SK-N-SH (cell line): Measurements from ENCODE around the gene TNN. TPM values are rescaled to one million over a fixed set of nuclear protein-coding genes. Genes with fewer than 3 reads are reported as not detected.

Experiments used
- CTCF ChIA-PET: fragments of 300-600, 350-600 bp; formaldehyde crosslinking; extraction: SDS; loops from one replicate; lab custom pipeline; 2021; lab: Yijun Ruan, JAX
- POLR2A ChIA-PET: fragments of 350-600 bp; sonication (Branson Sonifier 250); formaldehyde crosslinking; extraction: SDS; loops from one replicate; lab custom pipeline; 2020; ENCODE audit warnings: antibody characterized with exemption, inconsistent platforms; lab: Yijun Ruan, JAX
- DNase-seq: peaks from one replicate; pipeline ENCODE4 v3.0.0; 2012
- H2AFZ ChIP-seq: fragments of 200-600 bp; sonication (generic); 2 replicates; pipeline ENCODE4 v1.8.1; 2016; ENCODE audit warnings: antibody characterized with exemption, mild to moderate bottlenecking, low read depth
- H3F3A ChIP-seq: fragments of 200-600 bp; sonication (generic); replicated peaks from 2 replicates; pipeline ENCODE3; 2016; ENCODE audit warnings: antibody characterized with exemption, mild to moderate bottlenecking; ENCODE audit not compliant: insufficient read depth
- H3K27ac ChIP-seq, 2 experiments: fragments of 200-500 bp in 1 of 2; fragments of 200-600 bp in 1 of 2; sonication (Bioruptor generic) in 1 of 2; sonication (generic), shearing (Covaris generic) in 1 of 2; 2 replicates each; pipeline versions ENCODE4 v1.5.1 to v1.6.1; 2014 to 2016; ENCODE audit warnings: low read depth in 2 of 2, inconsistent platforms in 1 of 2, low read length in 1 of 2, mild to moderate bottlenecking in 1 of 2, mixed read lengths in 1 of 2
- H3K27me3 ChIP-seq: fragments of 200-600 bp; sonication (generic), shearing (Covaris generic); 2 replicates; pipeline ENCODE4 v1.6.1; 2016; ENCODE audit warnings: mixed run types; ENCODE audit not compliant: insufficient read depth
- H3K36me3 ChIP-seq, 2 experiments: fragments of 200-500 bp in 1 of 2; fragments of 200-600 bp in 1 of 2; sonication (Bioruptor generic) in 1 of 2; sonication (generic) in 1 of 2; replicated peaks in 1 of 2; 2 replicates each; pipeline versions ENCODE3 to v1.5.1; 2014 to 2016; ENCODE audit warnings: low read length in 1 of 2, mild to moderate bottlenecking in 1 of 2; ENCODE audit not compliant: insufficient read depth in 2 of 2, control insufficient read depth in 1 of 2
- H3K4me1 ChIP-seq, 2 experiments: fragments of 200-500 bp in 1 of 2; fragments of 200-600 bp in 1 of 2; sonication (Bioruptor generic) in 1 of 2; sonication (generic), shearing (Covaris generic) in 1 of 2; 2 replicates each; pipeline versions ENCODE4 v1.5.1 to v1.6.1; 2014 to 2016; ENCODE audit warnings: low read depth in 1 of 2, low read length in 1 of 2, mixed run types in 1 of 2; ENCODE audit not compliant: insufficient read depth in 2 of 2, control insufficient read depth in 1 of 2
- H3K4me2 ChIP-seq: fragments of 200-600 bp; sonication (generic), shearing (Covaris generic); 2 replicates; pipeline ENCODE4 v1.6.1; 2017; ENCODE audit warnings: mixed run types
- H3K4me3 ChIP-seq, 2 experiments: fragments of 200-500 bp in 1 of 2; fragments of 200-600 bp in 1 of 2; sonication (Bioruptor generic) in 1 of 2; sonication (generic), shearing (Covaris generic) in 1 of 2; 2 replicates each; pipeline versions ENCODE4 v1.5.1 to v1.8.1; 2014 to 2016; ENCODE audit warnings: low read depth in 2 of 2, inconsistent platforms in 1 of 2, low read length in 1 of 2, mild to moderate bottlenecking in 1 of 2, mixed read lengths in 1 of 2, moderate library complexity in 1 of 2
- H3K79me2 ChIP-seq: fragments of 200-600 bp; sonication (generic); 2 replicates; pipeline ENCODE4 v1.8.1; 2017; ENCODE audit warnings: mild to moderate bottlenecking; ENCODE audit not compliant: insufficient read depth
- H3K9ac ChIP-seq: fragments of 200-600 bp; sonication (generic); 2 replicates; pipeline ENCODE4 v1.6.1; 2017; ENCODE audit warnings: mixed run types
- H3K9me2 ChIP-seq: fragments of 200-600 bp; sonication (generic); 2 replicates; pipeline ENCODE4 v1.6.1; 2017; ENCODE audit warnings: mixed run types
- H3K9me3 ChIP-seq: fragments of 200-600 bp; sonication (generic); 2 replicates; pipeline ENCODE4 v1.6.1; 2017; ENCODE audit warnings: mixed run types, mild to moderate bottlenecking, moderate library complexity
- H4K20me1 ChIP-seq: fragments of 200-600 bp; sonication (generic); 2 replicates; pipeline ENCODE4 v1.6.1; 2017; ENCODE audit warnings: mild to moderate bottlenecking, mixed run types; ENCODE audit not compliant: insufficient read depth
- ELF1 ChIP-seq: IDR thresholded peaks from 2 replicates; pipeline ENCODE4 v1.4.0; 2012
- EP300 ChIP-seq, 2 experiments: IDR thresholded peaks; 2 replicates each; pipeline versions ENCODE4 v1.4.0 to v1.6.1; 2012; ENCODE audit warnings: borderline replicate concordance in 1 of 2, low read depth in 1 of 2, low read length in 1 of 2
- FOSL2 ChIP-seq: IDR thresholded peaks from 2 replicates; pipeline ENCODE4 v1.4.0; 2012; ENCODE audit warnings: low read depth, mild to moderate bottlenecking, moderate library complexity, borderline replicate concordance
- FOXJ3 ChIP-seq: sonication (generic); formaldehyde crosslinking; IDR thresholded peaks from 2 replicates; pipeline ENCODE4 v1.5.1; 2020; ENCODE audit warnings: mild to moderate bottlenecking, missing genetic modification reagents
- GABPA ChIP-seq: IDR thresholded peaks from 2 replicates; pipeline ENCODE4 v1.4.0; 2012; ENCODE audit warnings: low read depth, mild to moderate bottlenecking
- GATA2 ChIP-seq: sonication (generic); formaldehyde crosslinking; IDR thresholded peaks from 2 replicates; pipeline ENCODE4 v1.5.0; 2020; ENCODE audit warnings: mild to moderate bottlenecking, missing genetic modification reagents
- MXI1 ChIP-seq: IDR thresholded peaks from 2 replicates; pipeline ENCODE4 v1.6.1; 2012; ENCODE audit warnings: mild to moderate bottlenecking, low read depth, low read length, improper control_type of control experiment
- NFIC ChIP-seq: IDR thresholded peaks from 2 replicates; pipeline ENCODE4 v1.4.0; 2012; ENCODE audit warnings: borderline replicate concordance
- NRF1 ChIP-seq: IDR thresholded peaks from 2 replicates; pipeline ENCODE4 v1.6.1; 2012; ENCODE audit warnings: low read depth, mild to moderate bottlenecking, low read length
- RCOR1 ChIP-seq: fragments of 150-350 bp; IDR thresholded peaks from 2 replicates; pipeline ENCODE4 v1.6.1; 2017; ENCODE audit warnings: antibody characterized with exemption, low read length
- RFX5 ChIP-seq: IDR thresholded peaks from 2 replicates; pipeline ENCODE4 v1.6.1; 2012; ENCODE audit warnings: mild to moderate bottlenecking, improper control_type of control experiment, low read length
- RXRA ChIP-seq: IDR thresholded peaks from 2 replicates; pipeline ENCODE4 v1.4.0; 2012; ENCODE audit warnings: low read depth, mild to moderate bottlenecking, borderline replicate concordance
- SMC3 ChIP-seq: IDR thresholded peaks from 2 replicates; pipeline ENCODE4 v1.6.1; 2012; ENCODE audit warnings: low read depth, low read length, improper control_type of control experiment
- YY1 ChIP-seq: IDR thresholded peaks from 2 replicates; pipeline ENCODE4 v1.4.0; 2012; ENCODE audit warnings: low read depth, mild to moderate bottlenecking
- WGBS: methylation state at CpG from one replicate; pipeline ENCODE4 v1.1.6; 2017; ENCODE audit warnings: low lambda C conversion rate; 5-methylcytosine and 5-hydroxymethylcytosine counted together
- polyA plus RNA-seq, 3 experiments: library from polyadenylated mRNA; depleted of rRNA; stranded (reverse); fragments of >200 nt; gene quantifications; 2 replicates each; pipeline ENCODE4 v1.2.3, GENCODE V29; 2012
- TF ChIP-seq, protein P1 (sequence below): fragments of 150-350 bp; IDR thresholded peaks from 2 replicates; pipeline ENCODE4 v1.6.1; 2016; ENCODE audit warnings: mild to moderate bottlenecking, low read depth, low read length
- TF ChIP-seq, protein P2 (sequence below): fragments of 150-350 bp; IDR thresholded peaks from 2 replicates; pipeline ENCODE4 v1.6.1; 2017; ENCODE audit warnings: antibody characterized with exemption, low read length, low read depth, borderline replicate concordance
- TF ChIP-seq, protein P3 (sequence below): IDR thresholded peaks from 2 replicates; pipeline ENCODE4; 2012
- TF ChIP-seq, protein P4 (sequence below): fragments of 200-600 bp; sonication (generic); IDR thresholded peaks from 2 replicates; pipeline ENCODE4 v1.6.1; 2017; ENCODE audit warnings: antibody characterized with exemption, mild to moderate bottlenecking, moderate library complexity
- TF ChIP-seq, protein P5 (sequence below): IDR thresholded peaks from 2 replicates; pipeline ENCODE4 v1.4.0; 2012; ENCODE audit warnings: low read depth, borderline replicate concordance

The TNN gene
- polyA plus RNA-seq, 1 of the 3 experiments (the other 2 are of a cell fraction): not detected

DNA sequence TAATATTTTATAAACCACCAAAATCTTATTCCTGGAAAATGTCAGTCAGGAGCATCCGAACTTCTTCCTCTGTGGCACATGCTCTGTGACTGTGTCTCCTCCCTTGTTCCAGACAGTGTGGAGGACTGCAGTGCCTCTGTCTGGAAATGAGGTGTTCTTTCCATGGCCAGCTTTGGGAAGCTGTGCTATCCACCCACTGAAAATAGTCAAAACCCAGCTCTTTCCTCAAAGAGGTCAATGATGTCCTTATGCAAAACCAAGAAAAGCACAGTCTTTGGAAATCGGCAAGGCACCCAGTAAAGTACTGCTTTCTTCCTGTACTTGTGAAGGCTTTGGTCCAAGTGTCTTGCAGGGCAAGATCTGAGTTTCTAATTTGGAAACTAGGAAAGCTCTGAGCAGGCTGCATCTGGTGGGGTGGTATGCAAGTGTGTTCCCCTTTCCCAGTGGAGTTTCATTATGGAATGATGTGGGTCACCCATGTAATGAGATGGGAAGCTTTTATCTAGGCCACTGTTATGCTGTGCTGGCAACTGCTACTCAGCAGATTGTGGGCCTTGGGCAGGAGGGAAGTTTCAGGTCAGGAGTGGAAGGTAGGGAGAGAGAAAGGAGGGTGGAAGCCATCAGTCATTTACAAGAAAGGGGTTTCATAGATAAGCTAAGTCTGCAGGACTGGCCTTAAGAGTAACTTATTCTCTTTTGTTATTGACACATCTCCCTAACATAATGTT lies 119.0 kb downstream of the TNN start:
- Histone ChIP-seq H3K27ac (no peak overlapping the region), H3K4me3 (no peak overlapping the region), H3K9ac (no peak overlapping the region), H4K20me1 (no peaks in the 10 kb centered on the region), H3K9me2 (no peaks in the 10 kb centered on the region), H3K27me3 (no peaks in the 10 kb centered on the region), H3F3A (no peaks in the 10 kb centered on the region), H3K9me3 (no peaks in the 10 kb centered on the region), H3K79me2 (no peaks in the 10 kb centered on the region), H3K4me1 (no peaks in the 10 kb centered on the region), H3K36me3 (no peaks in the 10 kb centered on the region), H2AFZ (no peak overlapping the region), H3K4me2 (no peak overlapping the region)
- no peak for DNase-seq
- TF ChIP-seq GABPA: no peak
- TF ChIP-seq NFIC: no peak
- no peak for TF ChIP-seq EP300 (IDR thresholded peaks at IDR 0.05; ENCODE audit: borderline replicate concordance in 1 of 2, low read depth in 1 of 2, low read length in 1 of 2)
- TF ChIP-seq, protein P1, sequence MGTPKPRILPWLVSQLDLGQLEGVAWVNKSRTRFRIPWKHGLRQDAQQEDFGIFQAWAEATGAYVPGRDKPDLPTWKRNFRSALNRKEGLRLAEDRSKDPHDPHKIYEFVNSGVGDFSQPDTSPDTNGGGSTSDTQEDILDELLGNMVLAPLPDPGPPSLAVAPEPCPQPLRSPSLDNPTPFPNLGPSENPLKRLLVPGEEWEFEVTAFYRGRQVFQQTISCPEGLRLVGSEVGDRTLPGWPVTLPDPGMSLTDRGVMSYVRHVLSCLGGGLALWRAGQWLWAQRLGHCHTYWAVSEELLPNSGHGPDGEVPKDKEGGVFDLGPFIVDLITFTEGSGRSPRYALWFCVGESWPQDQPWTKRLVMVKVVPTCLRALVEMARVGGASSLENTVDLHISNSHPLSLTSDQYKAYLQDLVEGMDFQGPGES: no peak
- no peak for TF ChIP-seq RXRA
- TF ChIP-seq, protein P2, sequence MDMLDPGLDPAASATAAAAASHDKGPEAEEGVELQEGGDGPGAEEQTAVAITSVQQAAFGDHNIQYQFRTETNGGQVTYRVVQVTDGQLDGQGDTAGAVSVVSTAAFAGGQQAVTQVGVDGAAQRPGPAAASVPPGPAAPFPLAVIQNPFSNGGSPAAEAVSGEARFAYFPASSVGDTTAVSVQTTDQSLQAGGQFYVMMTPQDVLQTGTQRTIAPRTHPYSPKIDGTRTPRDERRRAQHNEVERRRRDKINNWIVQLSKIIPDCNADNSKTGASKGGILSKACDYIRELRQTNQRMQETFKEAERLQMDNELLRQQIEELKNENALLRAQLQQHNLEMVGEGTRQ: no peak
- no peak for TF ChIP-seq FOSL2
- TF ChIP-seq YY1: no peak
- no peak for TF ChIP-seq NRF1
- TF ChIP-seq ELF1: no peak
- 24% methylated on average over 2 of the region's 2 CpGs for WGBS
- ChIA-PET POLR2A (interaction anchor here (0.5 kb wide), 1 partner anchor 428 kb away, joined by 4 read pairs; no protein-coding TSS in a partner anchor), CTCF (interaction anchor here (0.6 to 2.2 kb wide), 4 partner anchors 10 to 901 kb away, joined by 3 to 9 read pairs (median 4); no protein-coding TSS in a partner anchor)

DNA sequence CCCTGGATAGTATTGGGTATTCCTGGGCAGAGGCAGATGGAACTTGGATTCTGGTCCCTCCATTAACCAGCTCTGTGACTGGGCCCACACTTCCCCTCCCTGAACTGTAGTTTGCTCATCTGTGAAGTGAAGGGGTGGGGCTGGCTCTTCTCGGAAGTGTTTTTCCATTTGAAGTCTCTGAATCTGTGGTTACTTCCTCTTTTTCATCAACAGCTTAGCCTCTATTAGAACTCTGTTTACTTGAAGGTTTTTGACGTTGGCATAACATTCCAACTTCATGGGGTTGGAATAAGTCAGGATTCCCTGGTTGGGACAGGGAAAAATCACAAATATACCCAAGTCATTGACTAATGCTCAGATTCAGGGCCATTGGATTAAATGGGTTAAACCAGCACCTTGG lies 121.3 kb downstream of the TNN start:
- H3K36me3 ChIP-seq: no peaks in the 10 kb centered on the region
- H3K79me2 ChIP-seq: no peaks in the 10 kb centered on the region
- H3K27me3 ChIP-seq: no peaks in the 10 kb centered on the region
- ChIA-PET POLR2A (no interaction called here), CTCF (interaction anchor here (0.6 to 1.3 kb wide), 3 partner anchors 24 to 37 kb away, joined by 3 to 5 read pairs (median 4); no protein-coding TSS in a partner anchor)
- 24% methylated on average over 2 of the region's 2 CpGs for WGBS
- H4K20me1 ChIP-seq: no peaks in the 10 kb centered on the region
- no peak overlapping the region for H3K4me2 ChIP-seq
- no peak overlapping the region for H3K9ac ChIP-seq
- H2AFZ ChIP-seq: no peak overlapping the region
- H3K27ac ChIP-seq: no peak overlapping the region
- no peaks in the 10 kb centered on the region for H3K9me2 ChIP-seq
- H3K4me3 ChIP-seq: no peak overlapping the region
- H3F3A ChIP-seq: no peaks in the 10 kb centered on the region
- DNase-seq: no peak
- peaks cover 0 to 10% of the 10 kb centered on the region in 2 experiments; a peak in 1 of 4 replicates for H3K4me1 ChIP-seq
- H3K9me3 ChIP-seq: no peaks in the 10 kb centered on the region
- TF ChIP-seq, protein P3, sequence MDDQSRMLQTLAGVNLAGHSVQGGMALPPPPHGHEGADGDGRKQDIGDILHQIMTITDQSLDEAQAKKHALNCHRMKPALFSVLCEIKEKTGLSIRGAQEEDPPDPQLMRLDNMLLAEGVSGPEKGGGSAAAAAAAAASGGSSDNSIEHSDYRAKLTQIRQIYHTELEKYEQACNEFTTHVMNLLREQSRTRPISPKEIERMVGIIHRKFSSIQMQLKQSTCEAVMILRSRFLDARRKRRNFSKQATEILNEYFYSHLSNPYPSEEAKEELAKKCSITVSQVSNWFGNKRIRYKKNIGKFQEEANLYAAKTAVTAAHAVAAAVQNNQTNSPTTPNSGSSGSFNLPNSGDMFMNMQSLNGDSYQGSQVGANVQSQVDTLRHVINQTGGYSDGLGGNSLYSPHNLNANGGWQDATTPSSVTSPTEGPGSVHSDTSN: no peak
- no peak for TF ChIP-seq GATA2 (CRISPR knock-in tag)
- TF ChIP-seq MXI1: no peak
- TF ChIP-seq RXRA: no peak
- TF ChIP-seq SMC3: no peak
- TF ChIP-seq GABPA: no peak
- TF ChIP-seq, protein P4, sequence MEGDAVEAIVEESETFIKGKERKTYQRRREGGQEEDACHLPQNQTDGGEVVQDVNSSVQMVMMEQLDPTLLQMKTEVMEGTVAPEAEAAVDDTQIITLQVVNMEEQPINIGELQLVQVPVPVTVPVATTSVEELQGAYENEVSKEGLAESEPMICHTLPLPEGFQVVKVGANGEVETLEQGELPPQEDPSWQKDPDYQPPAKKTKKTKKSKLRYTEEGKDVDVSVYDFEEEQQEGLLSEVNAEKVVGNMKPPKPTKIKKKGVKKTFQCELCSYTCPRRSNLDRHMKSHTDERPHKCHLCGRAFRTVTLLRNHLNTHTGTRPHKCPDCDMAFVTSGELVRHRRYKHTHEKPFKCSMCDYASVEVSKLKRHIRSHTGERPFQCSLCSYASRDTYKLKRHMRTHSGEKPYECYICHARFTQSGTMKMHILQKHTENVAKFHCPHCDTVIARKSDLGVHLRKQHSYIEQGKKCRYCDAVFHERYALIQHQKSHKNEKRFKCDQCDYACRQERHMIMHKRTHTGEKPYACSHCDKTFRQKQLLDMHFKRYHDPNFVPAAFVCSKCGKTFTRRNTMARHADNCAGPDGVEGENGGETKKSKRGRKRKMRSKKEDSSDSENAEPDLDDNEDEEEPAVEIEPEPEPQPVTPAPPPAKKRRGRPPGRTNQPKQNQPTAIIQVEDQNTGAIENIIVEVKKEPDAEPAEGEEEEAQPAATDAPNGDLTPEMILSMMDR: no peak
- TF ChIP-seq, protein P5, sequence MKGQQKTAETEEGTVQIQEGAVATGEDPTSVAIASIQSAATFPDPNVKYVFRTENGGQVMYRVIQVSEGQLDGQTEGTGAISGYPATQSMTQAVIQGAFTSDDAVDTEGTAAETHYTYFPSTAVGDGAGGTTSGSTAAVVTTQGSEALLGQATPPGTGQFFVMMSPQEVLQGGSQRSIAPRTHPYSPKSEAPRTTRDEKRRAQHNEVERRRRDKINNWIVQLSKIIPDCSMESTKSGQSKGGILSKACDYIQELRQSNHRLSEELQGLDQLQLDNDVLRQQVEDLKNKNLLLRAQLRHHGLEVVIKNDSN: no peak
- TF ChIP-seq RFX5: no peak
- TF ChIP-seq RCOR1: no peak
- TF ChIP-seq NFIC: no peak
- no peak for TF ChIP-seq EP300 (IDR thresholded peaks at IDR 0.05; ENCODE audit: borderline replicate concordance in 1 of 2, low read depth in 1 of 2, low read length in 1 of 2)
- TF ChIP-seq ELF1: no peak
- TF ChIP-seq, protein P2: no peak
- no peak for TF ChIP-seq NRF1
- TF ChIP-seq FOXJ3 (CRISPR knock-in tag): no peak
